WERI-Rb-1 (cell line): Measurements from ENCODE around the gene FZD10.

Experiments
- DNase-seq: peaks from one replicate; pipeline ENCODE4 v3.0.0-alpha.2; 2020
- H3K27ac ChIP-seq: fragments of 250-450 bp; sonication (Bioruptor Pico); 2 replicates; pipeline ENCODE4 v1.5.1; 2020; ENCODE audit warnings: mild to moderate bottlenecking, moderate library complexity
- H3K27me3 ChIP-seq: fragments of 250-450 bp; sonication (Bioruptor Pico); 2 replicates; pipeline ENCODE4 v1.5.1; 2021; ENCODE audit warnings: mild to moderate bottlenecking, low read depth, moderate library complexity; ENCODE audit not compliant: insufficient read depth, severe bottlenecking
- H3K36me3 ChIP-seq: fragments of 250-450 bp; sonication (Bioruptor Pico); 2 replicates; pipeline ENCODE4 v1.5.1; 2020; ENCODE audit warnings: mild to moderate bottlenecking, moderate library complexity
- H3K4me3 ChIP-seq: 2 replicates; pipeline ENCODE4 v1.5.1; 2011; ENCODE audit warnings: low read depth, mild to moderate bottlenecking, control low read depth, low read length
- H3K9me3 ChIP-seq: fragments of 250-450 bp; sonication (Bioruptor Pico); 2 replicates; pipeline ENCODE4 v1.5.1; 2021; ENCODE audit warnings: mild to moderate bottlenecking, moderate library complexity; ENCODE audit not compliant: severe bottlenecking
- TF ChIP-seq, protein P1 (sequence below): IDR thresholded peaks from 2 replicates; pipeline ENCODE4 v1.5.1; 2011; ENCODE audit warnings: low read depth, mild to moderate bottlenecking, control low read depth, inconsistent platforms, low read length

Gene FZD10

GRCh38 chr12:130179191-130179590 lies 16.9 kb downstream of the FZD10 start:
- DNase-seq = no peak

GRCh38 chr12:130179621-130180020 lies 17.4 kb downstream of the FZD10 start:
- Histone ChIP-seq H3K27me3 (no peaks in the 10 kb centered on the region), H3K36me3 (no peaks in the 10 kb centered on the region), H3K27ac (no peak overlapping the region), H3K9me3 (peaks cover 3% of the 10 kb centered on the region), H3K4me3 (no peak overlapping the region)
- DNase-seq = no peak
- TF ChIP-seq, protein P1, sequence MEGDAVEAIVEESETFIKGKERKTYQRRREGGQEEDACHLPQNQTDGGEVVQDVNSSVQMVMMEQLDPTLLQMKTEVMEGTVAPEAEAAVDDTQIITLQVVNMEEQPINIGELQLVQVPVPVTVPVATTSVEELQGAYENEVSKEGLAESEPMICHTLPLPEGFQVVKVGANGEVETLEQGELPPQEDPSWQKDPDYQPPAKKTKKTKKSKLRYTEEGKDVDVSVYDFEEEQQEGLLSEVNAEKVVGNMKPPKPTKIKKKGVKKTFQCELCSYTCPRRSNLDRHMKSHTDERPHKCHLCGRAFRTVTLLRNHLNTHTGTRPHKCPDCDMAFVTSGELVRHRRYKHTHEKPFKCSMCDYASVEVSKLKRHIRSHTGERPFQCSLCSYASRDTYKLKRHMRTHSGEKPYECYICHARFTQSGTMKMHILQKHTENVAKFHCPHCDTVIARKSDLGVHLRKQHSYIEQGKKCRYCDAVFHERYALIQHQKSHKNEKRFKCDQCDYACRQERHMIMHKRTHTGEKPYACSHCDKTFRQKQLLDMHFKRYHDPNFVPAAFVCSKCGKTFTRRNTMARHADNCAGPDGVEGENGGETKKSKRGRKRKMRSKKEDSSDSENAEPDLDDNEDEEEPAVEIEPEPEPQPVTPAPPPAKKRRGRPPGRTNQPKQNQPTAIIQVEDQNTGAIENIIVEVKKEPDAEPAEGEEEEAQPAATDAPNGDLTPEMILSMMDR = no peak

More at GRCh38 chr12:130179191-130179590, 16.9 kb downstream of the FZD10 start:
- Histone ChIP-seq H3K27me3 (no peaks in the 10 kb centered on the region), H3K4me3 (no peak overlapping the region), H3K36me3 (no peaks in the 10 kb centered on the region), H3K27ac (no peak overlapping the region), H3K9me3 (peaks cover 3% of the 10 kb centered on the region)
- TF ChIP-seq, protein P1 = no peak

GRCh38 chr12:130181211-130181610 lies 18.9 kb downstream of the FZD10 start:
- Histone ChIP-seq H3K4me3 (no peak overlapping the region), H3K9me3 (peaks cover 3% of the 10 kb centered on the region), H3K27ac (no peak overlapping the region), H3K36me3 (no peaks in the 10 kb centered on the region), H3K27me3 (no peaks in the 10 kb centered on the region)
- TF ChIP-seq, protein P1 = no peak
- DNase-seq = no peak

DNA sequence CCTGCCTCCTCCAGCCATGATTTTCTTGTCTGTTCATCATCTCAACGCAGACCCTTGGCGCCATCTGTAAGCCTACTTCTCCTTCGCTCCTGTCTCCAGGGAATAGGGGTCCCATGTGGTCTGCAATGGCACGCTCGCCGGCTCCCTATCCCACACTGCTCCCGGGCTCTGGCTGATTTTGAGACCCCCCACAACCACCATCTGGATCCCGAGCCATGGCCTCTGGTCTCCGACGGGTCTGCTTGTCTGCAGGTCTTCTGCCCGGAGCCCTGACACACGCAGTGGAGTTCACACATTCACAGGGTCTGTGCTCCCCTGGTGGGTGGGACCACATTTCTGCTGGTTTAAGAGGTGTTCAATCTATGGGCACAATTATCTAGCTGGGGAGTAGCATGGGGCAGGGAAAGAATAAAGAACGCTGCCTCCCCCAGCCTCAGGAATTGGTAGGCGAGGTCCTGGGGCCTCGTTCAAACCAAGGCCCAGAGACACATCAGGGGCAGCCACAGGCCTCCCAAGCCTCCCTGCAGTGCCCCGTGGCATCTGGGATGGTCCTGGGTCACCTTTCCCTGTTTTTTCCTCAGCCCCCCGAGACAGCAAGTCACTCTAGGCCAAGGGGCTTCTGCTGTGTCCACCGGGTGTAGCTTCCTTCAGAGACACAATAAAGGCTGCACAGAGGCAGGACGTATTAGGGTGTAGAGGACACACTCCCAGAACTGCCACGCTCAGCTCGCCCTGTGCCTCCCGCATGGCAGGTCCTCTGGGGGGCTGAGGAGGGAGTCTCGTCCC lies 21.5 kb downstream of the FZD10 start:
- Histone ChIP-seq H3K36me3 (no peaks in the 10 kb centered on the region), H3K27me3 (no peaks in the 10 kb centered on the region), H3K9me3 (peaks cover 3% of the 10 kb centered on the region), H3K4me3 (no peak overlapping the region), H3K27ac (no peak overlapping the region)
- TF ChIP-seq, protein P1 = no peak
- DNase-seq = no peak

DNA sequence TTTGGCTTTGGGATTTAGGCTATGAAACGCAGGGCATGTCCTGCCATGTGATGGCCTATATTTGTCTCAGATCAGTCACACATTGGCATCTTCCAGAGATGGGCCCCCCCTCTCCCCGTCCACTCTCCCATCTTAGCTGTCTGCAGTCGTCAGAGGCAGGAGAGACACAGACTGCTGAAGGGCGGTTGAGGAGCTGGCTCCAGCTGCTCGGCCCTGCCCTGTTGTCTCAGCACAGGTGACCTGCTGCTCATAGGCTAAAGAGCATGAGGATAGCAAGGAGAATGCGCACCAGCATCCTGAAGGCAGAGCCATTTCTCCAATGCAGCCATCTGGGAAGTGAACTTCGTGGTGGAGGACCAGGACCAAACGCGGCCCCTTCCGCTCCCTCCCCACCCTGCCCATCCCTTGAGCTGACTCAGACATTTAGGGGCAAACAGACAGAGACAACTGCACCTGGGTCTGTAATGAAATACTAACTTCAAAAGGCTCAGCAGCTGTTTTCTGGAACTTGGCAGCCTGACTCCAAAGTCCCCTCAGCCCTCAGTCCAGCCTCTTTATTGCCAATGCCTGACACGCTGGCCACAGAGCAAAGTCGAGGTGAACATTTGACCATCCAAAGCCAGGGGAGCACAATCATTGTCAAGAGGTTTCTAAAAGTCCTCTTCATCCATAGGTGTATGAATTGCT lies 22.3 kb downstream of the FZD10 start:
- TF ChIP-seq, protein P1 = no peak
- DNase-seq = no peak
- Histone ChIP-seq H3K27me3 (no peaks in the 10 kb centered on the region), H3K4me3 (no peak overlapping the region), H3K36me3 (no peaks in the 10 kb centered on the region), H3K9me3 (peaks cover 3% of the 10 kb centered on the region), H3K27ac (no peak overlapping the region)
